ENCODE data around the gene TSHR.

TSHR gene

DNA sequence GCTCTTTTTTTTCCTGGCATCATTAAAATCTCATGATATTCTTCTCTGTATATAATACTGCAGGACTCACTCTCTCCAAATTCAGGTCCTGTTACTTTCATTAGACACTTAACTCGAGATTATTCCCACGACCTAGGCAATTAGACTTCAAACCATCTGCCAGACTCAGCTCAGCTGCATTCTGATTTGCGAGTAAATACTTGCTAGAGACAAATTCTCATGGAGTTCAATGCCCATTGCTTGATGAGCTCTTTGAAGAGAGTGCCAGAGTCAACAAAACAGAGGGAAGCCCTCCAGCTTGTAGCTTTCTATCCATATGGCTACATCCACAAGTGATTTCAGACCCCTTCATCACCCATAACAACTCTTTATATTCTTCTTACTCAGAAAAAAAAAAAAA lies 177.0 kb downstream of the TSHR start:
- Histone ChIP-seq H3K4me3 (no peak overlapping the region), H3K9ac (ENCODE audit: insufficient read length) (no peak overlapping the region), H3K36me3 (ENCODE audit: insufficient read depth, low read length) (no peaks in the 10 kb centered on the region), H3K27ac (no peak overlapping the region), H3K9me3 (ENCODE audit: low read depth, low read length) (no peaks in the 10 kb centered on the region)
- TF ChIP-seq POLR2AphosphoS5 (IDR thresholded peaks at IDR 0.05; ENCODE audit: borderline replicate concordance, low read depth, low read length) (no peak), EZH2 (IDR thresholded peaks at IDR 0.05) (no peak), FOXP2 (optimal IDR thresholded peaks at IDR 0.05; ENCODE audit: control extremely low read depth, extremely low read length, insufficient read depth) (no peak)
- no peak for DNase-seq (ENCODE audit: low read depth, low spot score)

DNA sequence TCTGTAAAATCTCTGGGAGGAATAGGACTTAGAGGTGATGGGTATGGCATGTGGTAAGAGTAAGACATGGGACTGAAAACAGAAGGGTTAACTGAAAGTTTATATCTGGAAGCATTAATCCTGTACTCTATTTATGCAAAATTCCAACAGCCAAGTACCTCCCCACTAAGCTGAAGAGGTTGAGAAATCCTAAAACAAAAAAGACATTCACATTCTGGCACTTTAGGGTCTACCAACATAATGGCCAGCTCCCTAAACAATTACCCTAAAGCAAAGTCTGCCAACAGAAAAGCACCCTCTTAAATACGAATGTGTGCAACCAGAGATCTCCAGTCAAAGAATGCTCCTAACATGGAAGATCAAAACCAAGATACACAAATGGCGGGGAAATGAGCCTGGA lies 178.0 kb downstream of the TSHR start:
- H3K27ac ChIP-seq = no peak overlapping the region
- TF ChIP-seq POLR2AphosphoS5 (IDR thresholded peaks at IDR 0.05; ENCODE audit: borderline replicate concordance, low read depth, low read length) (no peak), FOXP2 (optimal IDR thresholded peaks at IDR 0.05; ENCODE audit: control extremely low read depth, extremely low read length, insufficient read depth) (no peak), EZH2 (IDR thresholded peaks at IDR 0.05) (no peak)
- H3K36me3 ChIP-seq (ENCODE audit: insufficient read depth, low read length) = no peaks in the 10 kb centered on the region
- no peak overlapping the region for H3K4me3 ChIP-seq
- H3K9ac ChIP-seq (ENCODE audit: insufficient read length) = no peak overlapping the region
- H3K9me3 ChIP-seq (ENCODE audit: low read depth, low read length) = no peaks in the 10 kb centered on the region
- no peak for DNase-seq (ENCODE audit: low read depth, low spot score)

DNA sequence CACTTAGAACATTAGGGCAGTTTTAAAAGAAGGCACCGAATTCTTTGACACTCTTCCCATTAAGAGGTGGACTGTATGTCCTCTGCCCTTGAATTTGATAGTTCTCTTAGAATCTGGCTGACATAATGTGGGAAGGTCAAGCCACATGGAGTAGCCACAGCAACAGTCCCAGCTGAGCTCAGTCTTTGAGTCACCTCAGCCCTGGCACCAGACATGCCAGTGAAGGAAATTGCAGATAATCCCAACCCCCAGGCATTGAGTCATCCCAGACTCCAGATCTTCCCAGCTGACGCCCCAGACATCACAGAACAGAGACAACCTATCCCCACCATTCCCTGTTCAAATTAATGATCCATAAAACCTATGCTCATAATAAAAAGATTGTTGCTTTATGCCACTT lies 181.9 kb downstream of the TSHR start:
- H3K27ac ChIP-seq = no peak overlapping the region
- no peaks in the 10 kb centered on the region for H3K36me3 ChIP-seq (ENCODE audit: insufficient read depth, low read length)
- H3K9me3 ChIP-seq (ENCODE audit: low read depth, low read length) = no peaks in the 10 kb centered on the region
- no peak overlapping the region for H3K4me3 ChIP-seq
- no peak overlapping the region for H3K9ac ChIP-seq (ENCODE audit: insufficient read length)
- DNase-seq (ENCODE audit: low read depth, low spot score) = no peak
- no peak for TF ChIP-seq EZH2 (IDR thresholded peaks at IDR 0.05)
- TF ChIP-seq FOXP2 (optimal IDR thresholded peaks at IDR 0.05; ENCODE audit: control extremely low read depth, extremely low read length, insufficient read depth) = no peak
- no peak for TF ChIP-seq POLR2AphosphoS5 (IDR thresholded peaks at IDR 0.05; ENCODE audit: borderline replicate concordance, low read depth, low read length)

DNA sequence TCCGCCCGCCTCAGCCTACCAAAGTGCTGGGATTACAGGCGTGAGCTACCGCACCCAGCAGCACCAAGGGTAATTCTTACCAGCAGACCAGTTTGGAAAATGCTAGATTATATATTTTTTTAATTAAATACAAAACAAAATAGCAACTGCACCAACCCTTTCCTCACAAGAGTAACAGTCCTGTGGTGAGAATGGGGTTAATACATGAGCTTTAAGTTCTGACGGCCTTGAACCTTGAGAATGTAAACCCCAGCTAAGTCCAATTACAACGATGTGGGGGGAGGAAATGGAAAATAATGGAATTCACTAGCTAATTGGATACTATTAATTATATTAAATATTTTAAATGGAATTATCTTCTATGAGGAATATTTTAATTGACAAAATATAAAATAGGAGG lies 183.0 kb downstream of the TSHR start:
- no peaks in the 10 kb centered on the region for H3K36me3 ChIP-seq (ENCODE audit: insufficient read depth, low read length)
- no peak for DNase-seq (ENCODE audit: low read depth, low spot score)
- H3K9ac ChIP-seq (ENCODE audit: insufficient read length) = no peak overlapping the region
- no peak overlapping the region for H3K27ac ChIP-seq
- no peak overlapping the region for H3K4me3 ChIP-seq
- TF ChIP-seq FOXP2 (optimal IDR thresholded peaks at IDR 0.05; ENCODE audit: control extremely low read depth, extremely low read length, insufficient read depth) = no peak
- TF ChIP-seq POLR2AphosphoS5 (IDR thresholded peaks at IDR 0.05; ENCODE audit: borderline replicate concordance, low read depth, low read length) = no peak
- TF ChIP-seq EZH2 (IDR thresholded peaks at IDR 0.05) = no peak
- H3K9me3 ChIP-seq (ENCODE audit: low read depth, low read length) = no peaks in the 10 kb centered on the region

DNA sequence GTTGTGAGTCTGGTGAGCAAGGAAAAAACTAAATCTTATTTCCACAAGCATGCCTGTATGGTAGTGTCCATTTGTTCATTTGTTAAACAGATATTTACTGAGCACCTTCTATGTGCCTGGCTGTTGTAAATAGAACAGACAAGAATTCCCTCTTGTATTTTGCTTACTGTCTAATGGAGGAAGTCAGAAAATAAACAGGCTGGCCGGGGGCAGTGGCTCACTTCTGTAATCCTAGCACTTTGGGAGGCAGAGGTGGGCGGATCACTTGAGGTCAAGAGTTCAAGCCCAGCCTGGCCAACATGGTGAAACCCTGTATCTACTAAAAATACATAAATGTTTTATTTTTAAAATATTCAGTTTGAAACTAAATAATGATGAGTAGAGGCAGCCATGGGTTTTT lies 186.0 kb downstream of the TSHR start:
- DNase-seq (ENCODE audit: low read depth, low spot score) = no peak
- TF ChIP-seq POLR2AphosphoS5 (IDR thresholded peaks at IDR 0.05; ENCODE audit: borderline replicate concordance, low read depth, low read length) = no peak
- TF ChIP-seq FOXP2 (optimal IDR thresholded peaks at IDR 0.05; ENCODE audit: control extremely low read depth, extremely low read length, insufficient read depth) = no peak
- no peak for TF ChIP-seq EZH2 (IDR thresholded peaks at IDR 0.05)
- H3K36me3 ChIP-seq (ENCODE audit: insufficient read depth, low read length) = no peaks in the 10 kb centered on the region
- H3K9me3 ChIP-seq (ENCODE audit: low read depth, low read length) = no peaks in the 10 kb centered on the region
- H3K27ac ChIP-seq = no peak overlapping the region
- H3K4me3 ChIP-seq = no peak overlapping the region
- H3K9ac ChIP-seq (ENCODE audit: insufficient read length) = no peak overlapping the region

DNA sequence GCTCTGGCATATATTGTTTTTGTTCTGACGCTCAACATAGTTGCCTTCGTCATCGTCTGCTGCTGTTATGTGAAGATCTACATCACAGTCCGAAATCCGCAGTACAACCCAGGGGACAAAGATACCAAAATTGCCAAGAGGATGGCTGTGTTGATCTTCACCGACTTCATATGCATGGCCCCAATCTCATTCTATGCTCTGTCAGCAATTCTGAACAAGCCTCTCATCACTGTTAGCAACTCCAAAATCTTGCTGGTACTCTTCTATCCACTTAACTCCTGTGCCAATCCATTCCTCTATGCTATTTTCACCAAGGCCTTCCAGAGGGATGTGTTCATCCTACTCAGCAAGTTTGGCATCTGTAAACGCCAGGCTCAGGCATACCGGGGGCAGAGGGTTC lies 188.4 kb downstream of the TSHR start:
- H3K4me3 ChIP-seq = no peak overlapping the region
- H3K9me3 ChIP-seq (ENCODE audit: low read depth, low read length) = no peaks in the 10 kb centered on the region
- TF ChIP-seq FOXP2 (optimal IDR thresholded peaks at IDR 0.05; ENCODE audit: control extremely low read depth, extremely low read length, insufficient read depth) = no peak
- no peak for TF ChIP-seq POLR2AphosphoS5 (IDR thresholded peaks at IDR 0.05; ENCODE audit: borderline replicate concordance, low read depth, low read length)
- no peak for TF ChIP-seq EZH2 (IDR thresholded peaks at IDR 0.05)
- H3K36me3 ChIP-seq (ENCODE audit: insufficient read depth, low read length) = no peaks in the 10 kb centered on the region
- no peak overlapping the region for H3K9ac ChIP-seq (ENCODE audit: insufficient read length)
- no peak for DNase-seq (ENCODE audit: low read depth, low spot score)
- no peak overlapping the region for H3K27ac ChIP-seq

DNA sequence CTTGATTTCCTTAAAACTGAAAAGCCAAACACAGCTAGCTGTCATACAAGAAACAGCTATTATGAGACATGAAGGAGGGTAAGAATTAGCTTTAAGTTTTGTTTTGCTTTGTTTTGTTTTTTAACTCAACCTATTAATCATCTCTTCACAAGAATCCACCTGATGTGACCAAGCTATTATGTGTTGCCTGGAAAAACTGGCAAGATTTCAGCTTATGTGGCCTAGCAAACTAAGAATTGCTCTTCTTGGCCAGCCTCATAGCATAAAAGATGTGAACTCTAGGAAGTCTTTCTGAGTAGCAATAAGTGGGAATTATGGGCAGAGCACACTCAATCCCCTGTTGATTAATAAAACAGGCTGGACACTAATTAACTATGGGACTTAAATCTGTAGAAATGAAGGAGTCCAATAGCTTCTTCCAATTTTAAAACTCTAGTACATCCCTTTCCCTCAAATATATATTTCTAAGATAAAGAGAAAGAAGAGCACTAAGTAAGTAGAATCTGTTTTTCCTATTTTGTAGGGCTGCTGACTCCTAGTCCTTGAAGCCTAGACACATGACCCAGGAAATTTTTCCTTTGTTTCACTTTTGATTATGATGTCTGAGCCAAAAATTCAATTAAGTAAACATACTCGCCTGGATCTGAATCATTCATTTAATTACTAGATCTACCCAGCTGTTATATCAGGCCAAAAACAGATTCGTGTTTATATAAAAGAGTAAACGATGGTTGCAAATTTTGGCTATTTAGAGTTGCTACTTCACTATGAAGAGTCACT lies 189.6 kb downstream of the TSHR start:
- no peak for DNase-seq (ENCODE audit: low read depth, low spot score)
- Histone ChIP-seq H3K27ac (no peak overlapping the region), H3K4me3 (no peak overlapping the region), H3K9ac (ENCODE audit: insufficient read length) (no peak overlapping the region), H3K36me3 (ENCODE audit: insufficient read depth, low read length) (no peaks in the 10 kb centered on the region), H3K9me3 (ENCODE audit: low read depth, low read length) (no peaks in the 10 kb centered on the region)
- no peak for TF ChIP-seq FOXP2 (optimal IDR thresholded peaks at IDR 0.05; ENCODE audit: control extremely low read depth, extremely low read length, insufficient read depth)
- no peak for TF ChIP-seq EZH2 (IDR thresholded peaks at IDR 0.05)
- no peak for TF ChIP-seq POLR2AphosphoS5 (IDR thresholded peaks at IDR 0.05; ENCODE audit: borderline replicate concordance, low read depth, low read length)

DNA sequence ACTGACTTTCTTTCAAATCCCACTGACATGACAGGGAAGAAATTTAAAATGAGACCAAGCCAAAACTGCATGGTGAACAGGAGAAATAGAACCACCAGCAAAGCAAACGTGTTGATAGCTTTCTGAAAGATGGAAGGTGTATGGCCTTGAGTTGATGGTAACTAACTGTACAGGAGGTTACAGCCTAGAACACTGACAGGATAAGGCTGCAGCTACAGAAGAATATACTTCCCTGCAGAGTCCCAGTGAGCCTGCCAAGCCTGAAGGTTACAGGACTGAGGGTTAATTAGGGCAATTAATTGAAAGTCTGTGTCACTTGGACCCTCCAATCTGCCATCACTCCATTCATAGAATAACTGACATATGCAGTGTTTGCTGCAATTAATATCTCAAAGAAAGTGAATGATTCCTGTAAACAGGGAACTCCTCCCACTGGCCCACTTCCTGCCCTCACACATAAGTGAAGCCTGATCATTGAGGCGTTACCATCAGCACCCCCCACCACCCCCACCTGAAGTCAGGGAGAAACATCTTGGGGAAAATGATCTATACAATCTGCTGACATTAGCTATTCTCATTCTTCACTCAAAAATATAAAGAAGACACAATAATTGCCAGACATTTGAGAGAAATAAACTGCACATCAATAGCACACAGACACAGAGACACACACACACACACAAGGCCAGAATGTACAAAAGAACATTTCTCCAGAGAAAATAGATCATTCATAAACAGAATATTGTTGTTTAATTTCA lies 191.9 kb downstream of the TSHR start:
- DNase-seq (ENCODE audit: low read depth, low spot score) = no peak
- Histone ChIP-seq H3K36me3 (ENCODE audit: insufficient read depth, low read length) (no peaks in the 10 kb centered on the region), H3K9ac (ENCODE audit: insufficient read length) (no peak overlapping the region), H3K27ac (no peak overlapping the region), H3K4me3 (no peak overlapping the region), H3K9me3 (ENCODE audit: low read depth, low read length) (no peaks in the 10 kb centered on the region)
- no peak for TF ChIP-seq POLR2AphosphoS5 (IDR thresholded peaks at IDR 0.05; ENCODE audit: borderline replicate concordance, low read depth, low read length)
- TF ChIP-seq FOXP2 (optimal IDR thresholded peaks at IDR 0.05; ENCODE audit: control extremely low read depth, extremely low read length, insufficient read depth) = no peak
- no peak for TF ChIP-seq EZH2 (IDR thresholded peaks at IDR 0.05)

Measured in SK-N-MC (cell line).